Neural progenitor cell (in vitro differentiated cells): Measurements from ENCODE around the gene DEGS1.

Experiments used
- EZH2 ChIP-seq: fragments of 200-600 bp; sonication (generic); IDR thresholded peaks from 2 replicates; pipeline ENCODE4 v1.6.1; 2017; ENCODE audit warnings: antibody characterized with exemption, mild to moderate bottlenecking, moderate library complexity
- EZH2phosphoT487 ChIP-seq: fragments of 200-600 bp; sonication (generic); IDR thresholded peaks from 2 replicates; pipeline ENCODE4 v1.6.1; 2017; ENCODE audit warnings: antibody characterized with exemption
- TF ChIP-seq, protein P1 (sequence below): fragments of 200-600 bp; sonication (generic); IDR thresholded peaks from 2 replicates; pipeline ENCODE4 v1.5.1; 2017; ENCODE audit warnings: antibody characterized with exemption, mild to moderate bottlenecking

DNA sequence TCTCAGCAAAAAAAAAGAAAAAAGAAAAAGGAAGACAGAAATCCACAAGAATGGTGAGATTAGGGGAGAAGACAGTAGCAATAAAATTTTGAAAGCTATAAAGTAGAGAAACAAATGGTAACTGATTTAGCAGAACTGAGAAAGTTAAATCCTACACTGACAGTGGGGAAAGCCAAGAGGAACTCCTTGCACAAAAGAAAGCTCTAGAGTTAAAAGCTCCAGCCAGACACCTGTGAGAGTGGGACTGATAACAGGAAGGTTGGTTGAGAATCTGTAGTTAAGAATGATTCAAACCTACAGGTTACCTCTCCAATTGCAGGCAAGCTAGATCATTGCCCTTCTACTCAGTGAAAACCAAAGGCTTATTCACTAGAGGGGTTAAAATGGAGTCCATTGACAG is 45.5 kb upstream of the DEGS1 start:
- no peak for TF ChIP-seq EZH2
- TF ChIP-seq, protein P1, sequence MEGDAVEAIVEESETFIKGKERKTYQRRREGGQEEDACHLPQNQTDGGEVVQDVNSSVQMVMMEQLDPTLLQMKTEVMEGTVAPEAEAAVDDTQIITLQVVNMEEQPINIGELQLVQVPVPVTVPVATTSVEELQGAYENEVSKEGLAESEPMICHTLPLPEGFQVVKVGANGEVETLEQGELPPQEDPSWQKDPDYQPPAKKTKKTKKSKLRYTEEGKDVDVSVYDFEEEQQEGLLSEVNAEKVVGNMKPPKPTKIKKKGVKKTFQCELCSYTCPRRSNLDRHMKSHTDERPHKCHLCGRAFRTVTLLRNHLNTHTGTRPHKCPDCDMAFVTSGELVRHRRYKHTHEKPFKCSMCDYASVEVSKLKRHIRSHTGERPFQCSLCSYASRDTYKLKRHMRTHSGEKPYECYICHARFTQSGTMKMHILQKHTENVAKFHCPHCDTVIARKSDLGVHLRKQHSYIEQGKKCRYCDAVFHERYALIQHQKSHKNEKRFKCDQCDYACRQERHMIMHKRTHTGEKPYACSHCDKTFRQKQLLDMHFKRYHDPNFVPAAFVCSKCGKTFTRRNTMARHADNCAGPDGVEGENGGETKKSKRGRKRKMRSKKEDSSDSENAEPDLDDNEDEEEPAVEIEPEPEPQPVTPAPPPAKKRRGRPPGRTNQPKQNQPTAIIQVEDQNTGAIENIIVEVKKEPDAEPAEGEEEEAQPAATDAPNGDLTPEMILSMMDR: no peak
- no peak for TF ChIP-seq EZH2phosphoT487
